Right ventricle myocardium superior (tissue), 1 donor: ENCODE data around the gene BLOC1S5. TPM values are rescaled to one million over a fixed set of nuclear protein-coding genes. Genes with fewer than 3 reads are reported as not detected.
"Not testable (repeated sequence)": the region's sequence is repeated elsewhere in the genome, so short reads cannot be mapped to it uniquely, and the experiment has no call there.

Source experiments
- ATAC-seq: fragments of 200-7000 bp; cut with Tn5 transposase; one replicate; pipeline ENCODE4 v1.9.1; 2020; ENCODE audit warnings: mild to moderate bottlenecking; ENCODE audit not compliant: poor library complexity
- DNase-seq: peaks from one replicate; pipeline ENCODE4 v3.0.0-alpha.2; 2020
- intact Hi-C: fragments of 100-400 bp; cut with DNase I; formaldehyde crosslinking; loops from one replicate; pipeline ENCODE4 v1.11.2; 2022
- total RNA-seq: library from RNA; stranded (reverse); fragmentation: NEBNext Ultra II Directional; extraction: Animal tissue kit (Norgen Biotek cat#: 25700); gene quantifications from one replicate; pipeline ENCODE4 v1.2.1, GENCODE V29; 2021
- donor health status: DM: no; HTN: yes; CAD: no; lungs with severe emphysema.

The BLOC1S5 gene
- total RNA-seq, 1 donor from 2014 or later, result 9.9 TPM

DNA sequence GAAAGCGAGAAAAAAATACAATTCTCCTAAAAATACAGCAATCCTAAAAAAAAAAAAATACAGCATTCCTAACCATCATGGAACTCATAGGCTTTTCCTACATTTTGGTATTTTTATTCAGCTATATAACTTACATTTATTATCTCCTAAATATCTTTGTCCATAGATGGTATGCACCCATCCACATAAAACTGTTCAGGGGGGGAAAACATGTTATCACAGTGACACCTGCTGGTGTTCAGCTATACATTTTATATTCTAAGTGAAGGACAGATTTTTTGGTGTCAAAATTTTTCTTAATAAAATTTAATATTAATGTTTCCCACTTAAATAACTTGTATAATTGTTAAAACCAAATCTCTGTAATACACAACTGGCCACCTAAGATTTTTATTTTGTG lies 58.0 kb downstream of the BLOC1S5 start:
- intact Hi-C loops, result no loop called here
- ATAC-seq (peak; percentile 77), DNase-seq (no peak)

DNA sequence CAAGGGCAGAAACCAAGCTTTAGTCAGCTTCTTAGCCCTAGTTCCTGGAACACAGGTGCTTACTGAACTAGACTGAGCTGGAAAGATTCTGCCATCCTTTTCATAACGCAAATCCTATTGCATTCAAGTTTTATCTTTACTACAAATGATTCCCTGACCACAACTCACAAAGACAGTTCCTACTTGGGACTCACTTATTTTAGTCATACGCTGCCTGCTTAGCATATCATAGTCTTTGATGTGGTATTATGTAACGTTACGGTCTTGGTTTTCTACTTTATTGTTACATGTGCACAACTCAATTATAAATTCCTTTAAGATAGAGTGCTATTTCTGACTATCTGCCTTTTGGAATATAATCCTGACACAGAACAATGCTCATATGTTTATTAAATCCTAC lies 59.1 kb downstream of the BLOC1S5 start:
- ATAC-seq (no peak), DNase-seq (no peak)
- intact Hi-C loops, result no loop called here

DNA sequence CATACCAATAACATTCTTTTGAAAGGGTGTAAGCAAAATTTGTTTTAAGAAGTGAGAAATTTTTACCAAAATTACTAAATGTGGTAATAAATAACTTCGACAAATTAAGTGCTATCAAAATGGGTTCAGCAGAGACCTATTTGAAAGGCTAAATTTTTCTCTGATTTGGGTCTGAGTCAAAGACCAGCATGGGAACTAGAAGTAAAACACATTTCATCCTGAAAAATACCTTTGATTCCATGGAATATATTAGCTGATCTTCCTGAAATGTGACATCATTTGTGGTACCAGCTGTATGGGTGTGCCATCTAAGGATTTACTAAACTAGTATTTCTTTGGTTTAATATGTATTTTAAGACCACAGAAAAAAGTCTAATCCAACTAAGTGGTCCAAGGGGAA lies 63.6 kb downstream of the BLOC1S5 start:
- DNase-seq, result no peak
- no peak for ATAC-seq
- intact Hi-C loops, result no loop called here

DNA sequence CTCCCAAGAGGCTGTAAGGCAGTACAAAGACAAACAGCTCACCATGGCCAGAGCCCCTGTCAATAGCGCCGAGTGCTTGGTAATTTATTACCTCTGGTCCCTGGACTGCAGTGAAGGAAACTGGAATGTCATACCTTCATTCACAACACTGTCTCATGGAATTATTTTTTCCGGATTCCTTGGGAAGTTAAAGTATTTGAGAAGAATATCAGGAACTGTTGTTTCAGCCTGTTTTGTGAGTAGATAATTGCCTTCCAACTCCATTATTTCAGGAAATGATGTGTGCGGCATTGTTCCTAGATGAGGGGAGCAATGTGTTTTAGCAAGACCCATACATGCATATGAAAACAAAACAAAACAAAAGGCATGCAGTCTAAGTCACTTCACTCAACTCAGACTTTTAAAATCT lies 64.0 kb downstream of the BLOC1S5 start:
- intact Hi-C loops, result no loop called here
- ATAC-seq, result no peak
- DNase-seq, result no peak

GRCh38 chr6:7999201-7999600 lies 65.0 kb downstream of the BLOC1S5 start:
- no peak for ATAC-seq
- DNase-seq, result no peak
- intact Hi-C loops, result no loop called here

DNA sequence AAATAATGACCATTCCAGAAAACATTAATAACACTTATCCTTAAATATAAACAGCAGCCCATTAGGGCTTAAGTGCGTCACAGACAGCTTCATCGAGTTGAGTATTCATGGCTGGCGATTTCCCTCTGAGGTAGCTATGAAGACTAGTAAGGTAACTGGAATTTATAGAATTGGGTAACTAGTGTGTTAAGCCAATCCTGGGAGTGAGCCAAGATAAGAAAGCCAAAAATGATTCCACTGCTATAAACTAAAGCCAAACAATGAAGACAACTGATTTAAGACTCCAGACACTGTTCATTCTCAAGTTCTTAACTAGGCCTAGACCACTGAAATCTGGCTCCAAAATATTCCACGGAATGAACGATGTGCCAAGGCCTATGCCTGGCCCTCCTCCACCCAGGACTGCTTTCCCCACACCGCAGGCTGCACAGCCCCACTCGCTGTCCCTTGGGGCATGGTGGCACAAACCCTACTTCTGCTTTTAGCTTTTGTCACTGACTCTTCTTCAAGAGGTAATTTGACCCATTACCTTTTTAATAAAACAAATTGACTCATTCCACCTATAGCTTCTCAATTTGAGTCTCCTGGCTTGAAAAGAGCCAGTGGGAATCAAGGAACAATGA lies 66.0 kb downstream of the BLOC1S5 start:
- intact Hi-C loops, result no loop called here
- DNase-seq, result no peak
- ATAC-seq, result no peak

DNA sequence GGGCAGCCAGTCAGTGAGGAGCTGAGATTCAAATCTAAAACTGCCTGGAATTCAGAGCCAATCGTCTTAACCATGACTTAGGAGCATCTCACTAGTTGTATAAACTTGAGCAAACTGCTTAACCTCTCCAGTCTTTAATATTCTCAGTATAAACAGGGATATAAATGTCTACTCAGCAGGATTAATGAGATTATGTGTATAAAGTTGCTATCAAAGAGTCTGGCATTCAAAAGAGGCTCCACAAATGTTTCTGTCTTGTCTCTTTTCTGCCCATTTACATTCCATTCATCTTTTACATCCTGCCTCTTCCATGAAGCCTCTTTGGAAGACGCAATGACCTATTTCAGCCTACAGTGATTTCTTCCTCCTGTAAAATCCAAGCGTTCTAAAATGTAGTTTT lies 66.9 kb downstream of the BLOC1S5 start:
- no peak for DNase-seq
- intact Hi-C loops, result no loop called here
- no peak for ATAC-seq

- no peak for DNase-seq
- intact Hi-C loops, result no loop called here
- ATAC-seq, result peak; percentile 55
These were observed 67.6 kb downstream of the BLOC1S5 start for GRCh38 chr6:7996538-7997111.

- intact Hi-C loops, result loop anchor here (5.0 kb wide), 1 partner anchor 272 kb away; no protein-coding TSS in a partner anchor
- ATAC-seq (no peak), DNase-seq (no peak)
These were observed 70.2 kb downstream of the BLOC1S5 start for GRCh38 chr6:7993952-7994351.

DNA sequence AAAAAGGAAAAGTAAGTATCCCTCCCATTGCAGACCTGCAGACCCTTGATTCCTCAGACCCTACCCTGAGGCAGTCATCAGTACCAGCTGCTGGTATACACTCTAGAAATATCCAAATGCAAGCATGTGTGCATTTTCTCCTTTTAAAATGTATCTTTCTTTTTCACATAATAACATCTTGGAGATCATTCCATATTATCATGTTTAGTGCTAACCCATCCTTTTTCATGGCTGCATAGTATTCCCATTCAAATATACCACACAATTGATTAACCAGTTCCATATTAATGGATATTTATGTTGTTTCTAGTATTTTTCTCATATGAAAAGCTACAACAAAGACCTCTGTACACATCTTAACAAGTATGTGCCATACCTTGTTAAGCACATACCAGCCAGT lies 70.8 kb downstream of the BLOC1S5 start:
- intact Hi-C loops, result loop anchor here (5.0 kb wide), 1 partner anchor 271 kb away; no protein-coding TSS in a partner anchor
- no peak for ATAC-seq
- DNase-seq, result no peak

DNA sequence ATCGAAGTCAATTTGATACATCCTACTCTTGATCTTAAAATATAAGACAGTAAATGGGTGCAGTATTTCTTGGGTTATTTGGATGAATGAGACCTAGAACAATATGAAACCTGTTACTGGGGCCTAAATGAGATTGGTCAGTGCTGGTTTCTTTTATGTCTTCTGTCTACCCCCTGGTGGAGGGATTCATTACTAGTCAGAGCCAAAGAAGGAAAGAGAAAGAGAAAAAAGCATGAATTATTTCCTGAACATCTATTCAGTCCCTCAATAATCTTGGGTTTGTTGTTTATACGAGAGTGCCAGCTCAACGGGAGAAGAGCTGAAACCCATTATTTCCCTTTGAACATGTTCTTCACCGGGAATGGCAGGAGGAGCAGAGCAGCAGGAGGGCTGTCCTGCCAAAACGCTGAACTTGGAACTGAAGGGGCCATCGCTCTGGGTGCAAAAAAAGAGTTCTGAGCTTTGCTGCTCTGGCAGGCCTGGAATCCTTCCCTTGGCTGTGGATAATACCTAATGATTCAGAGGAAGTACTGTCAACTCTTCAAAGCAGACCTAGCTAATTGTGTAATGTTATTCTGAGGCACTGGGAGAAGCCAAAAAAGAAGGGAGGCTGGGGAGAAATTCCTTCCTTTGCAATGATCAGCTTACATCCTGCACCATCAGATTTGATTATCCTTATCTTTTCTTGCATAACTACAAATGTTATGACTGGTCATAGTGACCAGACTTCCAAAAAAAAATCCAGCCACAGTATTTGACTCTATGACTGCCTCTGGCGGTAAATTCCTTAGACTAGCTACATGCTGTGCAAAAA lies 72.0 kb downstream of the BLOC1S5 start:
- peak; percentile 84 for ATAC-seq
- intact Hi-C loops, result loop anchor here (5.0 kb wide), 1 partner anchor 270 kb away; no protein-coding TSS in a partner anchor
- peak; percentile 46 for DNase-seq

DNA sequence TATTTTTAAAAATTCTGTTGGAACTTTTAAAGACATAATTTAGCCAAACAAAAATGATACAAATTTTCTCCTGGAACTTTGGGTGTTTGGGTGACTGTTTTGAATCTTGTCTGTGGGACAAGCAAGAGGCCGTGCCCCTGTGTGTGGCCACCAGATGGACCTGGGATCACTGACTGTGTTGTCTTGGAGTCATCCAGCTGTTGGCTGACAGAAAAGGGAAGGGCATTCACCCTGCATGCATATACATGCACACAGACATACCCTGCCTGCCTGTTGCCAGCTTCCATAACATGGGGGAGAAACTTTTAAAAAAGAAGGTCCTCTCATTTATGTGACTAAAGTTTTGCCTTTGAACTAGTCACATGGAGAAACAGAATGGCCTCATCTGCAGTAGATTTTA lies 72.7 kb downstream of the BLOC1S5 start:
- intact Hi-C loops, result loop anchor here (5.0 kb wide), 1 partner anchor 269 kb away; no protein-coding TSS in a partner anchor
- ATAC-seq (no peak), DNase-seq (no peak)

GRCh38 chr6:7986219-7986618 lies 78.0 kb downstream of the BLOC1S5 start:
- intact Hi-C loops, result no loop called here
- no peak for ATAC-seq
- DNase-seq, result no peak

DNA sequence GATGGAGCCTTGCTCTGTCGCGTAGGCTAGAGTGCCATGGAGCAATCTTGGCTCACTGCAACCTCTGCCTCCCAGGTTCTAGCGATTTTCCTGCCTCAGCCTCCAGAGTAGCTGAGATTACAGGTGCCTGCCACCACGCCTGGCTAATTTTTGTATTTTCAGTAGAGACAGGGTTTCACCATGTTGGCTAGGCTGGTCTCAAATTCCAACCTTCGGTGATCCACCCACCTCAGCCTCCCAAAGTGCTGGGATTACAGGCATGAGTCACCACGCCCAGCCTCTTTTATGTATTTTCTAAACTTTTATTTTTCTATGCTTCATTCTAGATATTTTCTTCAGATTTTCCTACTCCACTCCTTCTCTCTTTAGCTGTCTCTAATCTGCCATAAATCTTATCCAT lies 80.2 kb downstream of the BLOC1S5 start:
- intact Hi-C loops, DNase-seq, ATAC-seq: not testable (repeated sequence)

GRCh38 chr6:7979831-7980230 lies 84.4 kb downstream of the BLOC1S5 start:
- ATAC-seq (no peak), DNase-seq (no peak)
- intact Hi-C loops, result loop anchor here (10.0 kb wide), 1 partner anchor 65 kb away; the partner anchor contains the start of gene TXNDC5

GRCh38 chr6:7978736-7979135 lies 85.5 kb downstream of the BLOC1S5 start:
- intact Hi-C loops, result loop anchor here (10.0 kb wide), 1 partner anchor 64 kb away; the partner anchor contains the start of gene TXNDC5
- no peak for DNase-seq
- no peak for ATAC-seq

DNA sequence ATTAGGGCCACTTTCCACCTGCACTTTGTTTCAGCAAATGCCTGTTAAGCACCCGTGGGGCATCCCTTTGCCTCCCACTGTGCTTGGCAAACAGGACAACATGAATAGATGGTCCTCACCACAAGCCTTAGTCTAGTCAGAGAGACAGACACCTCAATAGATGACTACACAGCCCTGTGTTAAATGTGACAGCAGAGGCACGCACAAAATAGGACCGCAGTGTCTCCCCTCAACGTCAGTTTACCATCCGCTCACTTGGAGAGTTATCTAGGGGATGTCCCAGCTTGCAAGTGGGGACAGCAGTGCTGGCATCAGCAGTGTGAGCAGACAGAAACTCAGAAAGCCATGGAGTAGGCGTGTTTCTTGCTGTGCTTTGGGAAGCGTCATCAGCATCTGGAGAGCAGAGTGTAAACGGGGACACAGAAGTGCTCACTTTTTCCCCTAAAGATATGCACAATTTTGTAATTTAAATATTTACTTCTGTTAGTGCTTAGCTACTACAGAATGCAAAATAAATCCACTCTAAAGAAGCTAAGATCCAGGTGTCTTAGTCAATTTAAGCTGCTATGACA lies 87.6 kb downstream of the BLOC1S5 start:
- DNase-seq, result no peak
- no peak for ATAC-seq
- intact Hi-C loops, result loop anchor here (10.0 kb wide), 1 partner anchor 62 kb away; the partner anchor contains the start of gene TXNDC5

DNA sequence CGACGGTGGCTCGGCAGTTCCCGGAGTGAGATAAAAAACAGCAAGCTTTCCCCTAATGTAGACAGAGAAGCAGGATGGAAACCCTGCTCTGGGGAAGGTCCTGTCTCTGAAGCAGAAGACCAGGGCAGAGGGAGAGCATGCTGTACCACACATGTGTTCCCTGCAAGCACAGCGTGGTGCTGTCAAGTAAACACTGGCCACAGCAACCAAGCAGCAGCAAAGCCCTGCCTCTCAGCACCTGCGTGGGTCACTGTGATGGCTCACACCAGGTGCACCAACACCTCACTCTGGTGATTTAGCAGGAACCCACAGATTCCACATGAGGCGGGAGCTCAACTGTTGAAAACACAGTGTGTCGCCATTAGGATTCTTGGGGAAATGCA lies 88.4 kb downstream of the BLOC1S5 start:
- DNase-seq (peak; percentile 53), ATAC-seq (peak; percentile 82)
- intact Hi-C loops, result loop anchor here (10.0 kb wide), 1 partner anchor 61 kb away; the partner anchor contains the start of gene TXNDC5
